Chondrocyte (in vitro differentiated cells): ENCODE measurements around the gene MSX1. TPM values are rescaled to one million over a fixed set of nuclear protein-coding genes. Genes with fewer than 3 reads are reported as not detected.
"Not testable (repeated sequence)": the region's sequence is repeated elsewhere in the genome, so short reads cannot be mapped to it uniquely, and the experiment has no call there.

Experiments used
- DNase-seq: peaks from one replicate; pipeline ENCODE4 v3.0.0; 2021; ENCODE audit warnings: mixed read lengths, low spot score
- H3K27ac Mint-ChIP-seq: one replicate; pipeline ENCODE4 v1.8.0; 2021; ENCODE audit warnings: mild to moderate bottlenecking, moderate library complexity, mixed read lengths; ENCODE audit not compliant: unreplicated experiment
- H3K27me3 Mint-ChIP-seq: 2 replicates; pipeline ENCODE4 v1.8.0; 2021; ENCODE audit warnings: low read depth, mixed read lengths
- H3K36me3 Mint-ChIP-seq: 2 replicates; pipeline ENCODE4 v1.8.0; 2021; ENCODE audit warnings: low read depth, mixed read lengths
- H3K4me1 Mint-ChIP-seq: 2 replicates; pipeline ENCODE4 v1.8.0; 2021; ENCODE audit warnings: low read depth, mild to moderate bottlenecking, mixed read lengths
- H3K4me3 Mint-ChIP-seq: one replicate; pipeline ENCODE4 v1.8.0; 2021; ENCODE audit warnings: mild to moderate bottlenecking, moderate library complexity, mixed read lengths; ENCODE audit not compliant: unreplicated experiment
- H3K9me3 Mint-ChIP-seq: 2 replicates; pipeline ENCODE4 v1.8.0; 2021; ENCODE audit warnings: low read depth, mixed read lengths
- total RNA-seq: library from RNA; stranded (reverse); gene quantifications from 3 replicates; pipeline ENCODE4 v1.2.1, GENCODE V29; 2021
- TF ChIP-seq, protein P1 (sequence below): fragments of 200-600 bp; sonication (generic); IDR thresholded peaks from 2 replicates; pipeline ENCODE4 v1.5.0; 2021; ENCODE audit warnings: antibody characterized with exemption, mild to moderate bottlenecking, moderate library complexity

The MSX1 gene
- total RNA-seq, 1 donor from 2014 or later, result 4.8 TPM

DNA sequence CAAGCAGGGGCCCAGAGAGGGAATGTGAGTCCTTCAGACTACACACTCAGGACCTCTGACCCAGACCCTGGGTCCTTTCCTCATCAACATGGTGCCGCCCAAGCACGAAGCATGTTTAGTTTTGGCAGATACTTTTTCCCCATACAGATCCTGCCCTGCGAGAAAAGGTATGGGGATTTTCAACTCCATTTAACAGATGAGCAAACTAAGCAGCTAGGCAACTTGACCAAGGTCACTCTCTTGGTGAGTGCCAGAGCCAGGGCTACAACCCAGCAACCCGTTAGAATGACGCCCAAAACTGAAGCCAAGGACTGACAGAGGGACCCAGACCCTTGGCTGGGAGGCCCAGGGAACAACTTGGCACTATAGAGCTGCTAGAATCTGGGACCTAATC is 40.3 kb upstream of the MSX1 start:
- H3K27me3 Mint-ChIP-seq, result peaks cover 8% of the 10 kb centered on the region
- H3K9me3 Mint-ChIP-seq, result peaks cover 10% of the 10 kb centered on the region
- peaks cover 2% of the 10 kb centered on the region for H3K36me3 Mint-ChIP-seq
- TF ChIP-seq, protein P1, sequence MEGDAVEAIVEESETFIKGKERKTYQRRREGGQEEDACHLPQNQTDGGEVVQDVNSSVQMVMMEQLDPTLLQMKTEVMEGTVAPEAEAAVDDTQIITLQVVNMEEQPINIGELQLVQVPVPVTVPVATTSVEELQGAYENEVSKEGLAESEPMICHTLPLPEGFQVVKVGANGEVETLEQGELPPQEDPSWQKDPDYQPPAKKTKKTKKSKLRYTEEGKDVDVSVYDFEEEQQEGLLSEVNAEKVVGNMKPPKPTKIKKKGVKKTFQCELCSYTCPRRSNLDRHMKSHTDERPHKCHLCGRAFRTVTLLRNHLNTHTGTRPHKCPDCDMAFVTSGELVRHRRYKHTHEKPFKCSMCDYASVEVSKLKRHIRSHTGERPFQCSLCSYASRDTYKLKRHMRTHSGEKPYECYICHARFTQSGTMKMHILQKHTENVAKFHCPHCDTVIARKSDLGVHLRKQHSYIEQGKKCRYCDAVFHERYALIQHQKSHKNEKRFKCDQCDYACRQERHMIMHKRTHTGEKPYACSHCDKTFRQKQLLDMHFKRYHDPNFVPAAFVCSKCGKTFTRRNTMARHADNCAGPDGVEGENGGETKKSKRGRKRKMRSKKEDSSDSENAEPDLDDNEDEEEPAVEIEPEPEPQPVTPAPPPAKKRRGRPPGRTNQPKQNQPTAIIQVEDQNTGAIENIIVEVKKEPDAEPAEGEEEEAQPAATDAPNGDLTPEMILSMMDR, result no peak
- H3K4me3 Mint-ChIP-seq, result no peak overlapping the region
- H3K27ac Mint-ChIP-seq, result no peak overlapping the region
- DNase-seq, result no peak
- no peaks in the 10 kb centered on the region for H3K4me1 Mint-ChIP-seq

DNA sequence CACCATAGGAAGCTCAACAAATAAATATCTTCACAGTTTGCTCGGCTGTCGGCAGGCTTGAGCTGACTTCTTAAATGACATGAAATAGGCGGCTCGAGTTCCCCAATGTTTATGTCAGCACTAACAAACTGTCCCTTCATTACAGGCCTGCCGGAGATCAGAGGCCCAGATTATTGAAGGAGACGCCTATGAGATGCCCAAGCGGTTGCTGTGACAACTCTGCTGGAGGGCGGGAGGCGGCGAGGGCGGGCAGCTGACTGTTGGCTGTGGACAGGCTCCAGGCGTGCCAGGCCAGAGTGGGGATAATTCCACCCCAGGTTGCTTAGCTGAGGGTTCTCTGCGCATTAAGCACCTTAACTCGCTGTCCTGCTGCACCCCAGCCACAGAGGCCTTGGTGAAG is 39.2 kb upstream of the MSX1 start:
- peaks cover 10% of the 10 kb centered on the region for H3K9me3 Mint-ChIP-seq
- peaks cover 6% of the 10 kb centered on the region for H3K27me3 Mint-ChIP-seq
- H3K27ac Mint-ChIP-seq, result no peak overlapping the region
- TF ChIP-seq, protein P1, result no peak
- H3K4me1 Mint-ChIP-seq, result no peaks in the 10 kb centered on the region
- no peak overlapping the region for H3K4me3 Mint-ChIP-seq
- DNase-seq, result no peak
- peaks cover 2% of the 10 kb centered on the region for H3K36me3 Mint-ChIP-seq

GRCh38 chr4:4820739-4821138 is 38.7 kb upstream of the MSX1 start:
- Mint-ChIP-seq H3K27me3 (peaks cover 6% of the 10 kb centered on the region), H3K4me3 (no peak overlapping the region), H3K27ac (no peak overlapping the region), H3K36me3 (peaks cover 2% of the 10 kb centered on the region), H3K9me3 (peaks cover 10% of the 10 kb centered on the region), H3K4me1 (no peaks in the 10 kb centered on the region)
- DNase-seq, result no peak
- TF ChIP-seq, protein P1, result no peak

GRCh38 chr4:4821577-4821976 is 37.9 kb upstream of the MSX1 start:
- H3K27ac Mint-ChIP-seq, result no peak overlapping the region
- no peak for DNase-seq
- H3K4me1 Mint-ChIP-seq, result no peaks in the 10 kb centered on the region
- peaks cover 10% of the 10 kb centered on the region for H3K9me3 Mint-ChIP-seq
- TF ChIP-seq, protein P1, result no peak
- no peak overlapping the region for H3K4me3 Mint-ChIP-seq
- peaks cover 2% of the 10 kb centered on the region for H3K36me3 Mint-ChIP-seq
- H3K27me3 Mint-ChIP-seq, result peaks cover 9% of the 10 kb centered on the region

DNA sequence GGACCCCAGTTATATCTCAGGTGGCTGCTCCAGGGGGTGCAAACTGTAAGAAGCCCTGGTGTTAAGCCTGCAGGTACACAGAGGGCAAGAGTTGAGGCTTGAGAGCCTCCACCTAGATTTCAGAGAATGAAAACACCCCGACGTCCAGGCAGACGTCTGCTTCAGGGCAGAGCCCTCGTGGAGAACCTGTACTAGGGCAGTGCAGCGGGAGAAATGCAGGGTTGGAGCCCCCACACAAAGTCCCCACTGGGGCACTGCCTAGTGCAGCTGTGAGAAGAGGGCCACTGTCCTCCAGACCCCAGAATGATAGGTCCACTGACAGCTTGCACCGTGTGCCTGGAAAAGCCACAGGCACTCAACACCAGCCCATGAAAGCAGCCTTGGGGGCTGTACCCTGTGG is 37.2 kb upstream of the MSX1 start:
- not testable (repeated sequence) for H3K27me3 Mint-ChIP-seq, DNase-seq, H3K4me3 Mint-ChIP-seq, H3K9me3 Mint-ChIP-seq, H3K4me1 Mint-ChIP-seq, H3K36me3 Mint-ChIP-seq, H3K27ac Mint-ChIP-seq

DNA sequence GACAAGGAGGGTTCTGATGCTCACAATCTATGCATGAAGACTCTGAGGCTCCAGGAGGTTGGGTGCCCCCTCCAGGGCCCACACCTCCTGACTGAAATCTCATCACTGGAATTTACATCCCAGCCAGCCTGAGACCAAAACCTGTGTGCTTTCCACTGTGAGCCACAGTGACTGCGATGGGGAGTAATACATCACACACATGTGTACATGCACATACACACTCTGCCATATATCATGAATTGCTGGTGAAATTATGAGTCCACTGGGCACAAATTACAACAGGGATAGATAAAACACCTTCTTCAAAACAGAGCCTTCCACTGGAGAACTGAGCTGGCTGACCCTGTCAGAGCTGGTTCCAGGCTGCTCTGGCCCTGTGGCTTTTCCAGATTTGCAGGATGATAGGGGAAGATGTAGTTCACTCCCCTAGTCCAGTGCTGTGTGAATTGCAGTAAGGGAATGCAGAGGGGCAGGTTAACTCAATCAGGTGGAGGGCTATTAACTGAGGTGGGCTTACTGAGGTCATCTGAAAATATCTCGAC is 35.8 kb upstream of the MSX1 start:
- H3K4me3 Mint-ChIP-seq, result no peak overlapping the region
- no peaks in the 10 kb centered on the region for H3K36me3 Mint-ChIP-seq
- peaks cover 6% of the 10 kb centered on the region for H3K27me3 Mint-ChIP-seq
- DNase-seq, result no peak
- H3K27ac Mint-ChIP-seq, result no peak overlapping the region
- H3K4me1 Mint-ChIP-seq, result no peaks in the 10 kb centered on the region
- H3K9me3 Mint-ChIP-seq, result peaks cover 6% of the 10 kb centered on the region
- TF ChIP-seq, protein P1, result no peak
